ENCODE data around the gene PLEKHN1. TPM values are rescaled to one million over a fixed set of nuclear protein-coding genes. Genes with fewer than 3 reads are reported as not detected.

Gene PLEKHN1
- total RNA-seq, 1 experiment from 2014 or later: 9.1 TPM

Other genes starting within 250 kb of the PLEKHN1 start
- 0.59 and 2.2 TPM in 2 replicates for gene SAMD11, start 42.6 kb upstream of the PLEKHN1 start, total RNA-seq (2021)
- 86.4 and 100 TPM in 2 replicates for gene NOC2L, start 7.2 kb upstream of the PLEKHN1 start, total RNA-seq (2021)
- 16.8 and 22.7 TPM in 2 replicates for gene KLHL17, start 5.9 kb upstream of the PLEKHN1 start, total RNA-seq (2021)
- 0.60 and 0.81 TPM in 2 replicates for gene PERM1, start 15.6 kb downstream of the PLEKHN1 start, total RNA-seq (2021)
- gene HES4, start 33.6 kb downstream of the PLEKHN1 start, total RNA-seq (2021): 19.2 and 41.8 TPM in 2 replicates
- 20.9 and 37.7 TPM in 2 replicates for gene ISG15, start 47.0 kb downstream of the PLEKHN1 start, total RNA-seq (2021)
- gene AGRN, start 53.6 kb downstream of the PLEKHN1 start, total RNA-seq (2021): 278 and 381 TPM in 2 replicates
- gene RNF223, start 107.8 kb downstream of the PLEKHN1 start, total RNA-seq (2021): 3.2 and 3.6 TPM in 2 replicates
- gene C1orf159, start 149.6 kb downstream of the PLEKHN1 start, total RNA-seq (2021): 26.6 and 31.1 TPM in 2 replicates
- 4.0 and 5.8 TPM in 2 replicates for gene TTLL10, start 207.4 kb downstream of the PLEKHN1 start, total RNA-seq (2021)
- 6.9 and 14.1 TPM in 2 replicates for gene TNFRSF18, start 240.1 kb downstream of the PLEKHN1 start, total RNA-seq (2021)
- 0.20 and 0.38 TPM in 2 replicates for gene TNFRSF4, start 247.7 kb downstream of the PLEKHN1 start, total RNA-seq (2021)